Measurements from ENCODE around the gene AK4. TPM values are rescaled to one million over a fixed set of nuclear protein-coding genes. Genes with fewer than 3 reads are reported as not detected.

The AK4 gene
- total RNA-seq, 1 donor from 2014 or later = 51.9 TPM

DNA sequence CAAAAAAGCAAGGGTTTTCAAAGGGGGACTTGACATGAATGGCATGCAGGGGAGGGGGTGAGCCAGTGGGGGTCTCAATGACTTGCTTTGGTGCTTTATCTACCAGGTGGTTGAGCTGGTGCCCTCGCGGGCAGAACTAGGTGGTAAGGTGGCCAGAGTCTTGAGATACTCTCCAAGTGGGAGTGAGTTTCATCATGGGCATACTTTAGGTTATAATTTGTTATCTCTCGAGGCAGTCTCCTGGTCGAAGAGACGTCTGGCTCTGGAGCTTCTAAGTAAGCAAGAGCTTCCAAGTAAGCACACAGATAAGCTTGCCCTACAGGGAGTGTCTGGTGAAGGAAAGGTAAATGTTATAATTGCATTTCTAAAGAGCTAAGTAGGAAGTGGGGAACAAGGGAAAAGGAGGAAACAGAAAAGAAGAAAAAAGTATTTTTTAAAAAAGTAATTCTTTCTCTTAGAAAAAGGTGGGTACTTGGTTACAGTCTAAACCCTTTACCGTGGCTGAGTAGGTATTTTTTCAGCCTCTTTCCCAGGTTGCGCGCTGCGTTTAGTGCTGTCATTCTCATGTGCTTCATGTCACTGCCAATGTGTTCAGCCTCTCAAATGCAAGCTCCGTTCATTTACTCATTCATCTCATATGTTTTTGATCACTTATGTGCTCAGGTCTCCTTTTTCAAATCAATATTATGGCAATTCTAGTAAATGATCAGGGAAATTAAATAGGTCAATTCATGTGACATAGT, 129.8 kb downstream of the AK4 start:
- no peak for DNase-seq (ENCODE audit: low spot score)

DNA sequence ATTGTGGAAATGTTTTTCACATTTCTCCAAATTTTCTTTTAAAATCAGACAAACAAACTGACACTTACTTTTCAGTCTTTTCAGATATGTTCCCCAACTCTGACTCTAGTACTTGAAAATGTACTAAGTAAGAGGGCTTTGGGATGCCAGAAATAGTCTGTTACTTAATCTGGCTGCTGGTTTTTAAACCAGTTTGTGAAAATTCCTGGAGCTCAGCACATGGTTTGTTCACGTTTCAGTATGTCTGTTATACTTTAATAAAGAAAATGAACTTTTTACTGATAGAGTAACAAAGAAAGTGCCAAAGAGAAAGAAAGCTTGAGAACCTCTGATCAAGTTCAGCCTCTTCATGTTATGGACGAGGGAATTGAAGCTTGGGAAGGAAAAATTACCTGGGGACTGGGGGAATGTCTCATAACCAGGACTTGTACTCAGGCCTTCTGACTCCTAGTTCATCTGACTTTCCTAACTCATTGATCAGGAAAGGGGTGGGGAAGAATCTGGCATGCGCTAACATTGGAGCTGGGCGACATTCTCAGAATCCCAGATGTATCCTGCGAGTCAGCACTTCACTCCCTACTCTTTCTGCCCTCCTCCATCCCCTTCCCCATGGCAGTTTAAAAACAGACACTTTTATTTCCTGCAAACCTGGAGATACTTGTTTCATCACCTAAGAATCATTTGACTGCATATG, 130.5 kb downstream of the AK4 start:
- no peak for DNase-seq (ENCODE audit: low spot score)

DNA sequence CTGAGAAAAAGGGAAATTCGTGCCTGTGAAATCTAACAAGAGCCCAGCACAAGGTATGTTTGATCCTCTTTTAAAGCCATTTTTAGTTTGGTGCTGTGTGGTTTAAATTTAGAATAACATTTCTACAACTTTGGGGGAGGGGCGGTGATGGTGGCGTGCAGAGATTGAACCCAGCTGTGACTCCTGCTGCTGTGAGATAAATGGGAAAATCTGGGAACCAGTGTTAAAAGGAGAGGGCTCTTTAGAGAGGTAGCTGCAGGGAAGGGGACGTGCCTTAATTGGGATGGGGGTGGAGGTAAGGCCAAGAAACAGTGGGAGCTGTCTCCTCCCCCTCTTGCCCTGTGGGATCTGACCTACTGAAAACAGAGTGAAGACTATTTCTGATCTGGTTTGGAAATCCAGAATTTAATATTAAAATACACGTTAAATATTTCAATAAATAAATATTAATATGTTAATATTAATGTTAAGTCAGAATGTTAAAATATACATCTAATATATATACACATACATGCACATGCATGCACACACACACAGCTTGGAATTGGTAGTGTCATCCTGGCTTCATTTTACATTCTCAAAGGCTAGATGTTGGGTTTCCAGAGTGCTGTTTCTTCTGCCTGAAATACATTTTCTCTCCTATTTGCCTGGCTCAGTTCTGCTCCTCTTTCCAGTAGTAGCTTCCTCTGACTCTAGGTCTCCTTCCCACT, 131.2 kb downstream of the AK4 start:
- no peak for DNase-seq (ENCODE audit: low spot score)

Other genes with a start within 250 kb of the AK4 start
- 116 TPM for gene JAK1, start 181.7 kb upstream of the AK4 start, total RNA-seq
- 3.4 TPM for gene DNAJC6, start 161.3 kb downstream of the AK4 start, total RNA-seq

All from ureter (tissue), 1 donor.